CD4-positive, CD25-positive, alpha-beta regulatory T cell (primary cell): Measurements from ENCODE around the gene SIGLEC10. TPM values are rescaled to one million over a fixed set of nuclear protein-coding genes. Genes with fewer than 3 reads are reported as not detected.
"Not testable (repeated sequence)": the region's sequence is repeated elsewhere in the genome, so short reads cannot be mapped to it uniquely, and the experiment has no call there.

Source experiments
- ATAC-seq, 2 donors: fragments of 150-1000 bp; cut with Tn5 transposase; one replicate each; pipeline ENCODE4 v1.10.0; 2021; ENCODE audit warnings: low read depth in 2 of 2, moderate number of reproducible peaks in 2 of 2, moderate library complexity in 1 of 2
- DNase-seq, 3 donors: peaks; one replicate each; pipeline versions ENCODE4 v3.0.0 to v3.0.0-alpha.2; 2012 to 2022; ENCODE audit warnings: mixed read lengths in 1 of 3
- H3K27ac ChIP-seq: one replicate; pipeline ENCODE4 v1.7.0; 2013; ENCODE audit warnings: mild to moderate bottlenecking, low read length; ENCODE audit not compliant: insufficient read depth, poor library complexity, severe bottlenecking
- H3K27me3 ChIP-seq: one replicate; pipeline ENCODE4 v1.7.0; 2013; ENCODE audit warnings: low read length; ENCODE audit not compliant: control insufficient read depth, insufficient read depth
- H3K36me3 ChIP-seq: one replicate; pipeline ENCODE4 v1.7.0; 2013; ENCODE audit warnings: mild to moderate bottlenecking, low read length, moderate library complexity; ENCODE audit not compliant: control insufficient read depth, insufficient read depth
- H3K4me1 ChIP-seq: 2 replicates; pipeline ENCODE4 v1.7.0; 2013; ENCODE audit warnings: mild to moderate bottlenecking, low read length; ENCODE audit not compliant: insufficient read depth, control insufficient read depth, poor library complexity, severe bottlenecking
- H3K4me3 ChIP-seq: one replicate; pipeline ENCODE4 v1.7.0; 2013; ENCODE audit warnings: low read depth, mild to moderate bottlenecking, low read length, moderate library complexity
- H3K9me3 ChIP-seq, 2 experiments: 1 replicate in 1 of 2; 2 replicates in 1 of 2; pipeline ENCODE4 v1.7.0; 2013; ENCODE audit warnings: low read length in 2 of 2, mild to moderate bottlenecking in 1 of 2, moderate library complexity in 1 of 2; ENCODE audit not compliant: control insufficient read depth in 2 of 2
- H3K27ac Mint-ChIP-seq, 3 donors: one replicate each; pipeline ENCODE4 v1.8.0; 2020 to 2022; ENCODE audit warnings: mild to moderate bottlenecking in 3 of 3, mixed read lengths in 3 of 3, moderate library complexity in 2 of 3
- H3K27me3 Mint-ChIP-seq: one replicate; pipeline ENCODE4 v1.8.0; 2022; ENCODE audit warnings: mild to moderate bottlenecking, mixed read lengths
- H3K36me3 Mint-ChIP-seq: one replicate; pipeline ENCODE4 v1.8.0; 2020; ENCODE audit warnings: mixed read lengths
- H3K4me1 Mint-ChIP-seq, 4 donors: one replicate each; pipeline ENCODE4 v1.8.0; 2020 to 2022; ENCODE audit warnings: mixed read lengths in 4 of 4, mild to moderate bottlenecking in 1 of 4
- H3K4me3 Mint-ChIP-seq, 4 donors: one replicate each; pipeline ENCODE4 v1.8.0; 2020 to 2022; ENCODE audit warnings: mild to moderate bottlenecking in 4 of 4, mixed read lengths in 4 of 4, moderate library complexity in 3 of 4
- H3K9me3 Mint-ChIP-seq, 7 donors: one replicate each; pipeline ENCODE4 v1.8.0; 2020 to 2022; ENCODE audit warnings: mixed read lengths in 7 of 7, mild to moderate bottlenecking in 3 of 7, moderate library complexity in 2 of 7
- polyA plus RNA-seq, 4 donors: library from polyadenylated mRNA; unstranded; fragments of 300-500 nt; fragmentation: Illumina TruSeq; gene quantifications; one replicate each; pipeline ENCODE4 v1.2.3, GENCODE V29; 2021
- total RNA-seq: library from RNA; stranded (reverse); gene quantifications from one replicate; pipeline ENCODE4 v1.2.3, GENCODE V29; 2022

Gene SIGLEC10
- total and polyA plus RNA-seq, 5 donors from 2014 or later, result 0.15 to 0.37 (median 0.27) TPM; not detected in 1

DNA sequence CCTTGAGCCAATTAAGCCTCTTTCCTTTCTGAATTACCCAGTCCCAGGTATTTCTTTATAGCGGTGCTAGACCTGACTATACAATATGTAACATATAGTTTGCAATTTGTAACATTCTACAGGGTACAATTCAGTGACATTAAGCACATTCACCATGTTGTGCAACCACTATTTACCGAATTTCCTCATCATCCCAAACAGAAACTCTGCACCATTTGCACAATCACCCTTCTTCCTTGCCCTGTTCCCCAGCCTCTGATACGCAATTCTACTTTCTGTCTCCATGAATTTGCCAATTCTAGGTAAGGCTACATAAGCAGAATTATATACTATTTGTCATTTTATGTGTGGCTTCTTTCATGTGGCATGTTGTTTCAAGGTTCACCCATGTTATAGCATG is 13.7 kb upstream of the SIGLEC10 start:
- no peaks in the 10 kb centered on the region for H3K36me3 Mint-ChIP-seq
- Histone ChIP-seq H3K9me3 (no peaks in the 10 kb centered on the region), H3K27me3 (no peaks in the 10 kb centered on the region), H3K27ac (no peak overlapping the region), H3K4me1 (no peaks in the 10 kb centered on the region), H3K4me3 (no peak overlapping the region), H3K36me3 (no peaks in the 10 kb centered on the region)
- ATAC-seq (no peak), DNase-seq (no peak)
- H3K4me1 Mint-ChIP-seq, result no peaks in the 10 kb centered on the region
- no peak overlapping the region for H3K4me3 Mint-ChIP-seq
- H3K27me3 Mint-ChIP-seq, result peaks cover 9% of the 10 kb centered on the region
- no peaks in the 10 kb centered on the region for H3K9me3 Mint-ChIP-seq
- no peak overlapping the region for H3K27ac Mint-ChIP-seq

DNA sequence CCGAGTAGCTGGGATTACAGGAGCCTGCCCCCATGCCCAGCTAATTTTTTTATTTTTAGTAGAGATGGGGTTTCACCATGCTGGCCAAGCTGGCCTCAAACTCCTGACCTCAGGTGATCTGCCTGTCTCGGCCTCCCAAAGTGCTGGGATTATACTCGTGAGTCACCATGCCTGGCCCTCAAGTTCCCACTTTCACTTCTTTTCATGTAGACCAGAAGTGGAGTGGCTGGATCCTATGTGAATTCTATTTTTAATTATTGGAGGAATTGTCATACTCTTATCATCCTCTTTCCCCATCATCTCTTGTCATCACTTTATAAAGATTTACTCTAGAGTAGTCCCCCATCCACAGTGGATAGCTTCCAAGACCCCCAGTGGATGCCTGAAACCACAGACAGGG is 12.8 kb upstream of the SIGLEC10 start:
- H3K36me3 Mint-ChIP-seq, result no peaks in the 10 kb centered on the region

DNA sequence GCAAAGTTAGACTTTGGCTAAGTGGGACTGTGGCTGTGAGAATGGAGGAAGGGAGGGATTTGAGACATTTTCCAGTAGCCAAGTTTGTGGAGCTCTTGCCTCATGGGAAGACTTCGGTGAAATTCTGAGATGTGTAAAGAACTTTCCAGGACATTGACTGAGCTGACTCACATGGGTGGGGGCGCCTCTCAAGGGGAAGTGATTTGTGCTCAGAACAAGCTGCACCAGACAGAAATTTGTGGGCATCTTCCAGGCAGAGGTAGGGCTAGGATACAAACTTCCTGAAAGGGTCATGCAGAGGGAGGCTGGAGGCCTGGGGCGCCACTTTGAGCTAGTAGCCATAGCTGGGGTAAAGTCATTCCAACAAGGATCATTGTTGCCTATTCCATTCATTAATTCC is 9.8 kb upstream of the SIGLEC10 start:
- H3K9me3 ChIP-seq, result no peaks in the 10 kb centered on the region
- no peak overlapping the region for H3K4me3 ChIP-seq
- H3K27me3 ChIP-seq, result no peaks in the 10 kb centered on the region
- no peaks in the 10 kb centered on the region for H3K36me3 ChIP-seq
- H3K4me1 ChIP-seq, result no peaks in the 10 kb centered on the region
- H3K27ac Mint-ChIP-seq, result no peak overlapping the region
- no peak overlapping the region for H3K27ac ChIP-seq
- H3K4me1 Mint-ChIP-seq, result no peaks in the 10 kb centered on the region
- H3K27me3 Mint-ChIP-seq, result peaks cover 9% of the 10 kb centered on the region
- H3K36me3 Mint-ChIP-seq, result no peaks in the 10 kb centered on the region
- H3K4me3 Mint-ChIP-seq, result no peak overlapping the region
- DNase-seq (no peak), ATAC-seq (no peak)
- no peaks in the 10 kb centered on the region for H3K9me3 Mint-ChIP-seq

More for the DNA sequence above, 12.8 kb upstream of the SIGLEC10 start:
- no peaks in the 10 kb centered on the region for H3K9me3 Mint-ChIP-seq
- H3K4me3 ChIP-seq, result no peak overlapping the region
- H3K27ac ChIP-seq, result no peak overlapping the region
- no peak overlapping the region for H3K4me3 Mint-ChIP-seq
- DNase-seq (no peak), ATAC-seq (no peak)
- H3K9me3 ChIP-seq, result no peaks in the 10 kb centered on the region
- no peaks in the 10 kb centered on the region for H3K4me1 Mint-ChIP-seq
- no peak overlapping the region for H3K27ac Mint-ChIP-seq
- no peaks in the 10 kb centered on the region for H3K4me1 ChIP-seq
- no peaks in the 10 kb centered on the region for H3K36me3 ChIP-seq
- no peaks in the 10 kb centered on the region for H3K27me3 ChIP-seq
- peaks cover 9% of the 10 kb centered on the region for H3K27me3 Mint-ChIP-seq

DNA sequence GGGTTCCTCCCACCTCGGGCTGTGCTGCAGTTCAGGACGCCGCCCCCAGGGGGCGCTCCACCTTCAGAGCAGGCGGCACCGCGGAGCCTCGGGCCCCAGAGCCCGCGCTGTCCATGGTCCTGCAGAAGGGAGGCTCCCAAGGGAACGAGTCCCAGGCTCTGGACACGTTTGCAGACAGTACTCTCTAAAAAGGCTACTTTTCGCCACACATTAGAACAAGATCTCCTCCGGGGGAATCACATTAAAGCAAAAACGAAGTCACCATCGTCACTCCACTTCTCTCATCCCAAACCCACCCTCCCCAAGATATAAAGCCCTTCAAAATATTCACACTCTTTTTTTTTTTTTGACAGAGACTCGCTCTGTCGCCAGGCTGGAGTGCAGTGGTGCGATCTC is 4.6 kb upstream of the SIGLEC10 start:
- H3K4me1 ChIP-seq, result peaks cover 3% of the 10 kb centered on the region
- no peak overlapping the region for H3K4me3 ChIP-seq
- Mint-ChIP-seq H3K4me3 (no peak overlapping the region), H3K9me3 (no peaks in the 10 kb centered on the region), H3K27me3 (peaks cover 17% of the 10 kb centered on the region), H3K4me1 (peaks cover 0 to 6% (median 0%) of the 10 kb centered on the region in 4 donors), H3K36me3 (no peaks in the 10 kb centered on the region), H3K27ac (peak overlapping the region in 1 of 3 donors; percentile 66)
- no peak overlapping the region for H3K27ac ChIP-seq
- no peaks in the 10 kb centered on the region for H3K27me3 ChIP-seq
- ATAC-seq (peak; percentile 74 to 79), DNase-seq (peak; percentile 64 to 70 (median 65))
- H3K36me3 ChIP-seq, result no peaks in the 10 kb centered on the region
- H3K9me3 ChIP-seq, result no peaks in the 10 kb centered on the region

DNA sequence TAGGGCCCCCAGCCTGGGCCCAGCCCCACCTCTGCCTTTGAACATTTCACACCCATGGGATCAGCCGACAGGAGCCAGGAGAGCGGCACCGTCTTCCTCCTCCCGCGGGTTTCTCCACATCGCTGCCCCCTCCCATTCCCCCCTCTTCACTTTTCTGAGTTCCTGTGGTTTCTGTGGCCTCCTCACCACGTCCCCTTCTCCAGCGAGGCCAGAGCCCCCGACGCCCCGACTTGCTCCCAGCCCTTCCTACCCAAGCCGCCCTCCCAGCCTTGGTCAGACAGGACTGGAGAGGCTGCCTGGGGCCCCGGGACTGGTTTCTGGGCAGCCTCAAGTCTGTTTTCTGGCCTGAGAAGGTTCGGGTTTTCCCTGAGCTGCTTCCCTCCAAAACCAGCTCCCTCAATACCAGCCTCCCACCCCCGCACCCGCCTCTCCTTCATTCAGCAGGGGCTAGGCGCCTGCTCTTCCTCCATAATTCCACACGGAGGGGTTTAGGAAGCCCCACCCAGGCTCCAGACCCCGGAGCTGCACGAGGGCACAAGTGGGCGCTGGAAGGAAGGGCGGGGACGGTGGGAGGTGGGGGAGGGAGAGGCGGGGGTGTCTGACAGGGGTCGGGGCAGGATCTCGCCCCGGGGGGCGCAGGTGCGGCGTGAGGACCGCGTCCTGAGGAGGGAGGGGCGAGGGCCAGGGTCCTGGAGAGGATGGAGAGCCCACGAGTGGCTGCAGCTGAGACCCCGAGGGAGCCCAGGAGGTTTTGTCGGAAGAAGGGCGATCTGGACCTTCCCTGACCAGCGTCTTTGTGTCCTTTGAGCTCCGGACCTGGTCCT is 4.0 kb upstream of the SIGLEC10 start:
- peaks cover 17% of the 10 kb centered on the region for H3K27me3 Mint-ChIP-seq
- Histone ChIP-seq H3K27me3 (no peaks in the 10 kb centered on the region), H3K9me3 (no peaks in the 10 kb centered on the region), H3K4me1 (peaks cover 3% of the 10 kb centered on the region), H3K27ac (no peak overlapping the region), H3K36me3 (no peaks in the 10 kb centered on the region), H3K4me3 (no peak overlapping the region)
- DNase-seq, result no peak
- ATAC-seq, result no peak
- H3K4me1 Mint-ChIP-seq, result peaks cover 0 to 6% (median 0%) of the 10 kb centered on the region in 4 donors
- H3K9me3 Mint-ChIP-seq, result no peaks in the 10 kb centered on the region
- no peak overlapping the region for H3K27ac Mint-ChIP-seq
- H3K4me3 Mint-ChIP-seq, result no peak overlapping the region
- no peaks in the 10 kb centered on the region for H3K36me3 Mint-ChIP-seq

DNA sequence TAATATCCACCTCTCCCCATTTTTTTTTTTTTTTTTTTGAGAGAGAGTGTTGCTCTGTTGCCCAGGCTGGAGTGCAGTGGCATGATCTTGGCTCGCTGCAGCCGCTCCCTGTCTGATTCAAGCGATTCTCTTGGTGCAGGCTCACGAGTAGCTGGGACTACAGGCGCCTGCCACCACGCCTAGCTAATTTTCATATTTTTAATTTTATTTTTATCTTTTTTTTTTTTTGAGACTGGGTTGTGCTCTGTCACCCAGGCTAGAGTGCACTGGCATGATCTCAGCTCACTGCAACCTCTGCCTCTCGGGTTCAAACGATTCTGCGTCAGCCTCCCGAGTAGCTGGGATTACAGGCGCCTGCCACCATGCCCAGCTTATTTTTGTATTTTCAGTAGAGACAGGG is 3.1 kb upstream of the SIGLEC10 start:
- H3K36me3 Mint-ChIP-seq, H3K4me1 ChIP-seq, H3K4me3 ChIP-seq, H3K27me3 ChIP-seq, H3K4me1 Mint-ChIP-seq, ATAC-seq, H3K36me3 ChIP-seq, DNase-seq, H3K9me3 Mint-ChIP-seq, H3K27ac Mint-ChIP-seq, H3K9me3 ChIP-seq, H3K27ac ChIP-seq, H3K4me3 Mint-ChIP-seq: not testable (repeated sequence)
- H3K27me3 Mint-ChIP-seq, result peaks cover 17% of the 10 kb centered on the region

DNA sequence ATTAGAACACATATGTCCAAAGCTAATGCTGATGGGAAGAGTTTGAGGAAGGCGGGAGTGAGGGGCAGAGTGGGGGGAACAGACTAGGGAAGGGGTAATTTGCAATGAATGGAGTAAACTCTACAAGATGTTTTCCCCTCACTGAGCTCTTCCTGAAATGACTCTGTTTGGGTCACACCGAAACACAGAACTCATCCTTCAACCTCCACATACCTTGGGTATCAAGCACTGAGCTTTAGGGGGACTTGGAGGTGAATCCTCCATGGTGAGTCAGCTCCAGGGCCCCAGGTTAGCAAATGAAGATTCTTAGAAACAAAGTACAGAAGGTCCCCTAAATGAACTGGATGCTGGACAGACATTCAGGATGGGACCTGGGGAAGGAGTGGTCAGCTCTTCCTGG is 1.3 kb upstream of the SIGLEC10 start:
- peaks cover 17% of the 10 kb centered on the region for H3K27me3 Mint-ChIP-seq
- H3K27ac ChIP-seq, result no peak overlapping the region
- peaks cover 3% of the 10 kb centered on the region for H3K4me1 ChIP-seq
- no peak overlapping the region for H3K4me3 Mint-ChIP-seq
- H3K9me3 ChIP-seq, result no peaks in the 10 kb centered on the region
- no peaks in the 10 kb centered on the region for H3K36me3 Mint-ChIP-seq
- no peak overlapping the region for H3K4me3 ChIP-seq
- no peak for DNase-seq
- no peaks in the 10 kb centered on the region for H3K9me3 Mint-ChIP-seq
- no peak for ATAC-seq
- H3K27ac Mint-ChIP-seq, result no peak overlapping the region
- H3K36me3 ChIP-seq, result no peaks in the 10 kb centered on the region
- H3K27me3 ChIP-seq, result no peaks in the 10 kb centered on the region
- peaks cover 0 to 6% (median 0%) of the 10 kb centered on the region in 4 donors for H3K4me1 Mint-ChIP-seq

DNA sequence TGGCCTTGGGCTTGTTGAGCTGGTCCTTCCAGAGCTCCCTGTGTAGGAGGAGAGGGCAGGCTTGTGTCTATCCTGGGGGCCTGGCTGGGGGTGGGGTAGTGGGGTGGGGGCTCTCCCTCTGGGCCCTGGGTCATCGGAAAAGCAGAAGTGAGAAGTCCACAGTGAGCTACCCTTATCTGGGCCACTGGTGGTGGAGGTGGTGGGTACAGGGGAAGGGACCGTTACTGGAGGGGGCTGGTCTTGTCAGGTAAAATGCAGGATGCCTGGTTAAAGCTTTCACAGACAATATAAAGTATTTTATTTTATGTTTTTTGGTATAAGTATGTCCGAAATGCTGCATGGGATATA is 342 bp upstream of the SIGLEC10 start:
- no peaks in the 10 kb centered on the region for H3K36me3 ChIP-seq
- no peaks in the 10 kb centered on the region for H3K36me3 Mint-ChIP-seq
- ATAC-seq, result peak in 1 of 2 donors; percentile 9

More for the DNA sequence above, 342 bp upstream of the SIGLEC10 start:
- H3K27ac ChIP-seq, result no peak overlapping the region
- DNase-seq, result no peak
- H3K4me3 ChIP-seq, result no peak overlapping the region
- Mint-ChIP-seq H3K4me3 (no peak overlapping the region), H3K9me3 (no peaks in the 10 kb centered on the region), H3K27ac (peak overlapping the region in 1 of 3 donors; percentile 14), H3K4me1 (peaks cover 0 to 6% (median 0%) of the 10 kb centered on the region in 4 donors), H3K27me3 (peaks cover 20% of the 10 kb centered on the region)
- no peaks in the 10 kb centered on the region for H3K27me3 ChIP-seq
- no peaks in the 10 kb centered on the region for H3K9me3 ChIP-seq
- H3K4me1 ChIP-seq, result peaks cover 3% of the 10 kb centered on the region
